Neural progenitor cell (in vitro differentiated cells): Measurements from ENCODE around the gene GPBAR1. TPM values are rescaled to one million over a fixed set of nuclear protein-coding genes. Genes with fewer than 3 reads are reported as not detected.

Experiments used
- DNase-seq: peaks from one replicate; pipeline ENCODE4 v3.0.0-alpha.2; 2016; ENCODE audit warnings: low spot score
- H2AFZ ChIP-seq: fragments of 200-600 bp; sonication (generic); replicated peaks from 2 replicates; pipeline ENCODE4 v1.6.1; 2016; ENCODE audit warnings: antibody characterized with exemption
- H3F3A ChIP-seq: fragments of 200-600 bp; sonication (generic); 2 replicates; pipeline ENCODE4 v1.6.1; 2016; ENCODE audit warnings: antibody characterized with exemption, low read depth
- H3K27ac ChIP-seq: fragments of 200-600 bp; sonication (generic); 2 replicates; pipeline ENCODE4 v1.5.1; 2016; ENCODE audit warnings: mild to moderate bottlenecking
- H3K27me3 ChIP-seq: fragments of 200-600 bp; sonication (generic); 2 replicates; pipeline ENCODE4 v1.6.1; 2016; ENCODE audit warnings: mild to moderate bottlenecking, moderate library complexity
- H3K36me3 ChIP-seq: fragments of 200-600 bp; sonication (generic); 2 replicates; pipeline ENCODE4 v1.5.1; 2016
- H3K4me1 ChIP-seq: fragments of 200-600 bp; sonication (generic); 2 replicates; pipeline ENCODE4 v1.6.1; 2016; ENCODE audit warnings: mixed run types
- H3K4me2 ChIP-seq: fragments of 200-600 bp; sonication (generic); 2 replicates; pipeline ENCODE4 v1.6.1; 2016
- H3K4me3 ChIP-seq: fragments of 200-600 bp; sonication (generic); 2 replicates; pipeline ENCODE4 v1.5.1; 2016
- H3K79me2 ChIP-seq: fragments of 200-600 bp; sonication (generic); 2 replicates; pipeline ENCODE4 v1.6.1; 2016; ENCODE audit warnings: low read depth
- H3K9ac ChIP-seq: fragments of 200-600 bp; sonication (generic); 2 replicates; pipeline ENCODE4 v1.6.1; 2016
- H3K9me3 ChIP-seq: fragments of 200-600 bp; sonication (generic); 2 replicates; pipeline ENCODE4 v1.5.1; 2016; ENCODE audit warnings: low read depth
- H4K20me1 ChIP-seq: fragments of 200-600 bp; sonication (generic); 2 replicates; pipeline ENCODE4 v1.6.1; 2016; ENCODE audit warnings: low read depth
- H3K27ac Mint-ChIP-seq: 3 replicates; pipeline ENCODE4 v1.8.0; 2021; ENCODE audit warnings: mixed read lengths
- H3K27me3 Mint-ChIP-seq: 2 replicates; pipeline ENCODE4 v1.8.0; 2022; ENCODE audit warnings: low read depth, mild to moderate bottlenecking, inconsistent platforms, moderate library complexity, mixed read lengths; ENCODE audit not compliant: insufficient read depth
- H3K36me3 Mint-ChIP-seq: 3 replicates; pipeline ENCODE4 v1.8.0; 2021; ENCODE audit warnings: mixed read lengths
- H3K4me1 Mint-ChIP-seq: 3 replicates; pipeline ENCODE4 v1.8.0; 2021; ENCODE audit warnings: mixed read lengths
- H3K4me3 Mint-ChIP-seq: 3 replicates; pipeline ENCODE4 v1.8.0; 2021; ENCODE audit warnings: mild to moderate bottlenecking, moderate library complexity, mixed read lengths
- H3K9me3 Mint-ChIP-seq: 3 replicates; pipeline ENCODE4 v1.8.0; 2020; ENCODE audit warnings: mixed read lengths
- CTCF ChIP-seq: fragments of 200-600 bp; sonication (generic); IDR thresholded peaks from 2 replicates; pipeline ENCODE4 v1.5.1; 2017; ENCODE audit warnings: antibody characterized with exemption, mild to moderate bottlenecking
- EZH2 ChIP-seq: fragments of 200-600 bp; sonication (generic); IDR thresholded peaks from 2 replicates; pipeline ENCODE4 v1.6.1; 2017; ENCODE audit warnings: antibody characterized with exemption, mild to moderate bottlenecking, moderate library complexity
- EZH2phosphoT487 ChIP-seq: fragments of 200-600 bp; sonication (generic); IDR thresholded peaks from 2 replicates; pipeline ENCODE4 v1.6.1; 2017; ENCODE audit warnings: antibody characterized with exemption
- total RNA-seq: library from RNA; depleted of rRNA; stranded (reverse); fragments of >200 nt; gene quantifications from 2 replicates; pipeline ENCODE4 v1.2.3, GENCODE V29; 2015; ENCODE audit warnings: low replicate concordance

The GPBAR1 gene
- total RNA-seq, 1 donor from 2014 or later, result not detected

DNA sequence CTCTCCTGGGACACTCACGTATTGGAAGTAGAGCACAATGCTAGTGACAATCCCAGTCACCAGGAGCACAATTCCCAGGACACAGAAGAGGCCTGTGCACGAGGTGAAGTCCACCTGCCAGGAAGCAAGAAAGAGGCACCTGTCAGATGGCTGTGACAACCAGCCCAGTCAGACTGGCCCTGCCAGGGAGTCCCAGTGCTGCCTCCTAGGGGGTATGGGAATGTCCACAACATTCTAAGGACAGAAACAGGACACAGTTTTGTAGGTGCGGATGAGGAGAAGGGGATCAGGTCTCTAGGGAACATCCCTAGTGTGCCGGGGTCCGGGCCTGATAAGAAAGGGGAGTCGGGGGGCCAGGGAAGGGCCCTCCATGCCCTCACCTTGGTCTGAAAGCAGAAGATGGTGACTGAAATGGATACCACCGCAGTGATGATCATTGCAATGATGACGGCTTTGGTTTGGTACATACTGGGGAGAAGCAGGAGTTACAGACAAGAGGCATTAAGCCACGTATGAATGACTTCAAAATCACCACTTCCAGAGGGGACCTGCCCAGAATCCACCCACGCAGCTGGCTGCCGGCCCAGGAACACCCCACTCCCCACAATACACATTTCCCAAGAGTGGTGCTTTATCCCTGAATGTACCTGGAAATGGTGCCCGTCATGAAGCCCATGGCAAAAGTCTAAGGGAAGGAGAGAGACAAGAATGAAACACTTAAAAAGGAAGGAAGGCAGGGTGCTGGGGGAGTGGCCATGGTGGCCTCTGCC is 16.4 kb downstream of the GPBAR1 start:
- no peak overlapping the region for H2AFZ ChIP-seq
- no peak for TF ChIP-seq CTCF
- TF ChIP-seq EZH2phosphoT487, result no peak
- no peak for TF ChIP-seq EZH2
- H3K36me3 ChIP-seq, result no peaks in the 10 kb centered on the region
- H3K4me3 ChIP-seq, result no peak overlapping the region
- peaks cover 6% of the 10 kb centered on the region for H3K4me1 Mint-ChIP-seq
- no peak for DNase-seq
- H3K4me3 Mint-ChIP-seq, result no peak overlapping the region
- H3K4me1 ChIP-seq, result no peaks in the 10 kb centered on the region
- H3K27ac Mint-ChIP-seq, result no peak overlapping the region
- H3K79me2 ChIP-seq, result no peaks in the 10 kb centered on the region
- no peaks in the 10 kb centered on the region for H3K9me3 ChIP-seq
- peaks cover 4% of the 10 kb centered on the region for H3K36me3 Mint-ChIP-seq
- no peak overlapping the region for H3K4me2 ChIP-seq
- peaks cover 4% of the 10 kb centered on the region for H3F3A ChIP-seq
- no peaks in the 10 kb centered on the region for H3K27me3 ChIP-seq
- H3K9ac ChIP-seq, result no peak overlapping the region
- H3K27me3 Mint-ChIP-seq, result peaks cover 4% of the 10 kb centered on the region
- H3K9me3 Mint-ChIP-seq, result no peaks in the 10 kb centered on the region
- no peak overlapping the region for H3K27ac ChIP-seq
- H4K20me1 ChIP-seq, result no peaks in the 10 kb centered on the region

- Histone ChIP-seq H3K4me3 (no peak overlapping the region), H2AFZ (no peak overlapping the region), H3K9ac (no peak overlapping the region), H3K36me3 (no peaks in the 10 kb centered on the region), H3K79me2 (no peaks in the 10 kb centered on the region), H3K4me2 (no peak overlapping the region), H4K20me1 (no peaks in the 10 kb centered on the region), H3K27me3 (no peaks in the 10 kb centered on the region), H3F3A (no peaks in the 10 kb centered on the region), H3K4me1 (no peaks in the 10 kb centered on the region), H3K27ac (no peak overlapping the region), H3K9me3 (no peaks in the 10 kb centered on the region)
- no peak for TF ChIP-seq EZH2
- no peak for TF ChIP-seq EZH2phosphoT487
- TF ChIP-seq CTCF, result no peak
- peaks cover 4% of the 10 kb centered on the region for H3K36me3 Mint-ChIP-seq
- H3K4me1 Mint-ChIP-seq, result no peaks in the 10 kb centered on the region
- H3K27ac Mint-ChIP-seq, result no peak overlapping the region
- H3K9me3 Mint-ChIP-seq, result no peaks in the 10 kb centered on the region
- peaks cover 4% of the 10 kb centered on the region for H3K27me3 Mint-ChIP-seq
- no peak overlapping the region for H3K4me3 Mint-ChIP-seq
- no peak for DNase-seq
Observed at GRCh38 chr2:218277921-218278320, 17.1 kb downstream of the GPBAR1 start.

DNA sequence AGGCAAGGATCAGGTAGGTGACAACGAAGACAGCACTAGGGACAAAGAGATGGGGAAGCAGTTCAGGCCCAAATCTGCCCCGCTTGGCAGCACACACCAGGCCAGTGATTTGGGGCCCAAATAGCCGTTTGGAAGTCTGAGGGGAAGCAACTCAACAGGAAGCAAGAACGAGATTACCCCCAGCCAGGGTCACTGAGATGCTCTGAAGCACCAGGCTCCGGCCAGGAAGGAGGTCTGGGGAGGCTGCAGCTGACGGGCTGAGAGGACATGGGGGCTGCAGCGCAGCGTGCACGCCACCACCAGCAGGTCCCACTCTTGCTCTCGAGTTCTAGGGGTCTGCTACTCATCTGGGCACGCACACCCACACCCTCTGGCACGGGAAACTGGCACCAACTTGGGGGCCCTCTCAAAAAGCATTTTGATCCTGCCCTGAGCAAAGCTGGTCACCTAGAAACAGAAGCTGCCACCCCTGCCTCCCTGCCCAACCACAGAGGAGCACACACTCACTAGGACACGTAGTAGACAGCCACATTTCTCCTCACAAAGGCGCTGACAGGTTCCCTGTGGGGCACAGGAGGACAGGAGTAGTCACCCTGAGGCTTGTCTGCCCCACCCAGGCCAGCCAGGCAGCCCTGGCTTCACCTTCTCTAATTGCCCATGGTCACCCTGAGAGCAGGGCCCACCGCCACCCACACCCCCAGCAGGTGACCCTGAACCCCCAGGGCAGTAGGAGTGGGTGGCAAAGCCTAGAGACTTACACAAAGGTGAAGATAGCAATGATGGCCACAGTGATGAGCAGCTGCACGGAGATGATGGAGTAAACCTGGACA is 17.9 kb downstream of the GPBAR1 start:
- Histone ChIP-seq H3K4me3 (no peak overlapping the region), H3K9ac (no peak overlapping the region), H3F3A (no peaks in the 10 kb centered on the region), H3K9me3 (no peaks in the 10 kb centered on the region), H3K27me3 (no peaks in the 10 kb centered on the region), H2AFZ (no peak overlapping the region), H3K4me2 (no peak overlapping the region), H3K27ac (no peak overlapping the region), H4K20me1 (no peaks in the 10 kb centered on the region), H3K4me1 (no peaks in the 10 kb centered on the region), H3K36me3 (no peaks in the 10 kb centered on the region), H3K79me2 (no peaks in the 10 kb centered on the region)
- Mint-ChIP-seq H3K27me3 (peaks cover 4% of the 10 kb centered on the region), H3K27ac (no peak overlapping the region), H3K9me3 (no peaks in the 10 kb centered on the region), H3K4me3 (no peak overlapping the region), H3K4me1 (no peaks in the 10 kb centered on the region), H3K36me3 (peaks cover 4% of the 10 kb centered on the region)
- TF ChIP-seq CTCF (no peak), EZH2 (no peak), EZH2phosphoT487 (no peak)
- no peak for DNase-seq
